ENCODE data around the gene CASP8. TPM values are rescaled to one million over a fixed set of nuclear protein-coding genes. Genes with fewer than 3 reads are reported as not detected.

Gene CASP8
- total RNA-seq, 1 donor from 2014 or later: 2.5 TPM

- H3K36me3 Mint-ChIP-seq (ENCODE audit: low read depth): no peaks in the 10 kb centered on the region
- H3K4me3 Mint-ChIP-seq: no peak overlapping the region
- no peak for TF ChIP-seq CTCF (conservative IDR thresholded peaks at IDR 0.05)
- H3K27me3 Mint-ChIP-seq (ENCODE audit: low read depth): no peaks in the 10 kb centered on the region
- H3K4me1 Mint-ChIP-seq: peaks cover 10% of the 10 kb centered on the region
- no peak overlapping the region for H3K27ac Mint-ChIP-seq (ENCODE audit: unreplicated experiment)
- H3K9me3 Mint-ChIP-seq: no peaks in the 10 kb centered on the region
- DNase-seq (ENCODE audit: low read depth, low spot score): no peak
These were observed 7.1 kb downstream of the CASP8 start for GRCh38 chr2:201267278-201268030.

GRCh38 chr2:201269764-201270163 lies 9.4 kb downstream of the CASP8 start:
- no peak for TF ChIP-seq CTCF (conservative IDR thresholded peaks at IDR 0.05)
- no peaks in the 10 kb centered on the region for H3K27me3 Mint-ChIP-seq (ENCODE audit: low read depth)
- no peak overlapping the region for H3K4me3 Mint-ChIP-seq
- no peak overlapping the region for H3K27ac Mint-ChIP-seq (ENCODE audit: unreplicated experiment)
- H3K9me3 Mint-ChIP-seq: no peaks in the 10 kb centered on the region
- H3K36me3 Mint-ChIP-seq (ENCODE audit: low read depth): no peaks in the 10 kb centered on the region
- H3K4me1 Mint-ChIP-seq: no peaks in the 10 kb centered on the region
- no peak for DNase-seq (ENCODE audit: low read depth, low spot score)

GRCh38 chr2:201270293-201271001 lies 10.1 kb downstream of the CASP8 start:
- TF ChIP-seq CTCF (conservative IDR thresholded peaks at IDR 0.05): no peak

GRCh38 chr2:201271917-201272316 lies 11.6 kb downstream of the CASP8 start:
- no peak overlapping the region for H3K4me3 Mint-ChIP-seq
- no peak for DNase-seq (ENCODE audit: low read depth, low spot score)
- H3K9me3 Mint-ChIP-seq: no peaks in the 10 kb centered on the region
- no peak overlapping the region for H3K27ac Mint-ChIP-seq (ENCODE audit: unreplicated experiment)
- no peaks in the 10 kb centered on the region for H3K36me3 Mint-ChIP-seq (ENCODE audit: low read depth)
- no peaks in the 10 kb centered on the region for H3K27me3 Mint-ChIP-seq (ENCODE audit: low read depth)
- no peaks in the 10 kb centered on the region for H3K4me1 Mint-ChIP-seq
- TF ChIP-seq CTCF (conservative IDR thresholded peaks at IDR 0.05): no peak

More at GRCh38 chr2:201270293-201271001, 10.1 kb downstream of the CASP8 start:
- no peaks in the 10 kb centered on the region for H3K4me1 Mint-ChIP-seq
- no peaks in the 10 kb centered on the region for H3K36me3 Mint-ChIP-seq (ENCODE audit: low read depth)
- DNase-seq (ENCODE audit: low read depth, low spot score): no peak
- no peaks in the 10 kb centered on the region for H3K9me3 Mint-ChIP-seq
- H3K4me3 Mint-ChIP-seq: no peak overlapping the region
- H3K27me3 Mint-ChIP-seq (ENCODE audit: low read depth): no peaks in the 10 kb centered on the region
- peak overlapping the region; percentile 87 for H3K27ac Mint-ChIP-seq (ENCODE audit: unreplicated experiment)

- H3K9me3 Mint-ChIP-seq: no peaks in the 10 kb centered on the region
- no peaks in the 10 kb centered on the region for H3K27me3 Mint-ChIP-seq (ENCODE audit: low read depth)
- H3K4me1 Mint-ChIP-seq: no peaks in the 10 kb centered on the region
- no peaks in the 10 kb centered on the region for H3K36me3 Mint-ChIP-seq (ENCODE audit: low read depth)
- H3K27ac Mint-ChIP-seq (ENCODE audit: unreplicated experiment): peak overlapping the region; percentile 91
- H3K4me3 Mint-ChIP-seq: no peak overlapping the region
- no peak for TF ChIP-seq CTCF (conservative IDR thresholded peaks at IDR 0.05)
- no peak for DNase-seq (ENCODE audit: low read depth, low spot score)
These were observed 13.1 kb downstream of the CASP8 start for GRCh38 chr2:201273330-201273983.
